Measurements from ENCODE around the gene WNT8B. TPM values are rescaled to one million over a fixed set of nuclear protein-coding genes. Genes with fewer than 3 reads are reported as not detected.

The WNT8B gene
- total RNA-seq, 1 donor from 2014 or later = not detected

DNA sequence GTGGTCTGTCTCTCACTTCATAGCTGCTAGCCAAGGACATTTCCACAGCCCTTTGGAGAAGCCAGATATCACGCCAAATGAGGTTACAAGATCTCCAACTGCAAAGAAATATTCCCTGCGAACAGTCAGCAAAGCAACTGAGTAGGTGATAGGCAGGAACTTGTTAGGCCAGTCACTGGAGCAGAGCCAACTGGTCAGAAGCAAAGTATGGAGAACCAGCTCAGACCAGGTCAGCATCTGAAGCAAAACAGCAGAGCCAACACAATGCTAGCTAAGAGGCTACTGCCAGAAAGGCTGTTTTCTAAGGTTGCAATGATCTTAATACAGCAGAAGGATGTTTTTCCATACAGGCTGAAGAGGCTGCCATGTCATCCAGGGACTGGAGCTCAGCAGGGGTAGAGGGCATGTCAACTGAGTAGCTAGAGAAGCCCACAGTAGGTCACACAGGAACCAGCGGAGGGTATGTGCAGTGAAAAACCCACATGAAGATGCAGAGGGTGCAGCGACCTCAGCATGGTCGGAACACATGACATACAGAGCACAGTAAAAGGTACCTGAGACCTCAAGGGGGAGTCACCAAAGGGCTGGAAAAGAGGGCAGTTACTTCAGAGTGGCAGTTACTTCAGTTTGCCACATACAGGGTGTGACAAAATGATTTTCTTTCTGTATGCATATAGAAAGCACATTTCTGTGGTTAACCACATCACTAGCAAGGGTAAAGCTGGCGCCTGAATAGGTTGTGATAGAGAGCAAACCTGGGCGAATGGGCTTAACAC is 47.9 kb downstream of the WNT8B start:
- TF ChIP-seq POLR2A (IDR thresholded peaks at IDR 0.05) (no peak), POLR2AphosphoS5 (IDR thresholded peaks at IDR 0.05; ENCODE audit: insufficient read depth in 1 of 2, low read depth in 1 of 2) (no peak)
- TF ChIP-seq, protein P1, sequence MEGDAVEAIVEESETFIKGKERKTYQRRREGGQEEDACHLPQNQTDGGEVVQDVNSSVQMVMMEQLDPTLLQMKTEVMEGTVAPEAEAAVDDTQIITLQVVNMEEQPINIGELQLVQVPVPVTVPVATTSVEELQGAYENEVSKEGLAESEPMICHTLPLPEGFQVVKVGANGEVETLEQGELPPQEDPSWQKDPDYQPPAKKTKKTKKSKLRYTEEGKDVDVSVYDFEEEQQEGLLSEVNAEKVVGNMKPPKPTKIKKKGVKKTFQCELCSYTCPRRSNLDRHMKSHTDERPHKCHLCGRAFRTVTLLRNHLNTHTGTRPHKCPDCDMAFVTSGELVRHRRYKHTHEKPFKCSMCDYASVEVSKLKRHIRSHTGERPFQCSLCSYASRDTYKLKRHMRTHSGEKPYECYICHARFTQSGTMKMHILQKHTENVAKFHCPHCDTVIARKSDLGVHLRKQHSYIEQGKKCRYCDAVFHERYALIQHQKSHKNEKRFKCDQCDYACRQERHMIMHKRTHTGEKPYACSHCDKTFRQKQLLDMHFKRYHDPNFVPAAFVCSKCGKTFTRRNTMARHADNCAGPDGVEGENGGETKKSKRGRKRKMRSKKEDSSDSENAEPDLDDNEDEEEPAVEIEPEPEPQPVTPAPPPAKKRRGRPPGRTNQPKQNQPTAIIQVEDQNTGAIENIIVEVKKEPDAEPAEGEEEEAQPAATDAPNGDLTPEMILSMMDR (IDR thresholded peaks at IDR 0.05) = no peak
- no peak overlapping the region for H3K4me3 ChIP-seq
- H3K9me3 ChIP-seq = no peaks in the 10 kb centered on the region
- no peaks in the 10 kb centered on the region for H3K4me1 ChIP-seq
- no peak overlapping the region for H3K27ac ChIP-seq
- DNase-seq (ENCODE audit: extremely low spot score in 2 of 2) = no peak
- H3K27me3 ChIP-seq = no peaks in the 10 kb centered on the region
- peaks cover 0 to 23% of the 10 kb centered on the region in 2 donors for H3K36me3 ChIP-seq
- intact Hi-C loops (cut with DNase I) = no loop called here

DNA sequence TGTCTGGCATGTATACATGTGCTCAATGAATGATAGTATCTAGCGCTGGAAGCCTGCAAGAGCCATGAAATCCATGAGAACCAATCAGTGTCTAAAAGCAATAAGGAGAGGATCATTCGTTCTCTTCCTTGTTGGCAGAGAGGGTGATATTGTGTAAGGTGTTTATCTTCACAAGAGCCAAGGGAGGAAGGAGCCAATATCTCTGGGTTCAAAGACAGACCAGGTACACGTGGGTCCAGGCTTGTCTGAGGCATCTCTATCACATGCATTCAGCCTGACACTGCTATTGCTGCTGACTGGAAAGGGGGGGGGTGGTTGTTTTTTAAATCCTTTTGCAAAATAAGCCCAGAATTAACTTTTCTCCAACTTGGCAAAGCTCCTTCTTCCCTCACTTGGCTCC is 52.8 kb downstream of the WNT8B start:
- Histone ChIP-seq H3K36me3 (peaks cover 0 to 21% of the 10 kb centered on the region in 2 donors), H3K4me3 (no peak overlapping the region), H3K9me3 (no peaks in the 10 kb centered on the region), H3K27me3 (peaks cover 7% of the 10 kb centered on the region), H3K27ac (no peak overlapping the region), H3K4me1 (peaks cover 14% of the 10 kb centered on the region)
- TF ChIP-seq POLR2AphosphoS5 (IDR thresholded peaks at IDR 0.05; ENCODE audit: insufficient read depth in 1 of 2, low read depth in 1 of 2) = no peak
- TF ChIP-seq, protein P1 (IDR thresholded peaks at IDR 0.05) = no peak
- no peak for DNase-seq (ENCODE audit: extremely low spot score in 2 of 2)
- intact Hi-C loops (cut with DNase I) = no loop called here

DNA sequence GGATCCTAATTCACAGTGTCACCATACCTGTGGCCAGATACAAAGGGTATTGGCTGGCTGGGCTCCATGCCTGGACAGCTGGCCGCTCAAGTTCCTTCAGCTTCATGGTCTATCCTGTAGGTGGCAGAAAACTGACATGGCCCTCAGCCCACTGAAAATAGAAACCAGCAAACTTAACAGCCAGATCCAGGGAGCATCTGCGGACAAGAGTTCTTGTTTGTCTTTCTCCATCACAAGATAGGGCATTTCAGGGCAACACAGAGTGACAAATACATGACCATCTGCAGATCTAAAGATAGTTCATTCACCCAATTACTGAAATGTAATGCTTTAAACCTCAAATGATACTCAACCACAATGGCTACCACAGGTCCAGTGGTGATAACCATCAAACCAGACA is 54.0 kb downstream of the WNT8B start:
- Histone ChIP-seq H3K27me3 (peaks cover 7% of the 10 kb centered on the region), H3K4me1 (peaks cover 14% of the 10 kb centered on the region), H3K9me3 (no peaks in the 10 kb centered on the region), H3K27ac (no peak overlapping the region), H3K4me3 (no peak overlapping the region), H3K36me3 (peaks cover 0 to 20% of the 10 kb centered on the region in 2 donors)
- TF ChIP-seq, protein P1 (IDR thresholded peaks at IDR 0.05) = no peak
- TF ChIP-seq POLR2A (IDR thresholded peaks at IDR 0.05) (no peak), POLR2AphosphoS5 (IDR thresholded peaks at IDR 0.05; ENCODE audit: insufficient read depth in 1 of 2, low read depth in 1 of 2) (no peak)
- no peak for DNase-seq (ENCODE audit: extremely low spot score in 2 of 2)
- intact Hi-C loops (cut with DNase I) = no loop called here

DNA sequence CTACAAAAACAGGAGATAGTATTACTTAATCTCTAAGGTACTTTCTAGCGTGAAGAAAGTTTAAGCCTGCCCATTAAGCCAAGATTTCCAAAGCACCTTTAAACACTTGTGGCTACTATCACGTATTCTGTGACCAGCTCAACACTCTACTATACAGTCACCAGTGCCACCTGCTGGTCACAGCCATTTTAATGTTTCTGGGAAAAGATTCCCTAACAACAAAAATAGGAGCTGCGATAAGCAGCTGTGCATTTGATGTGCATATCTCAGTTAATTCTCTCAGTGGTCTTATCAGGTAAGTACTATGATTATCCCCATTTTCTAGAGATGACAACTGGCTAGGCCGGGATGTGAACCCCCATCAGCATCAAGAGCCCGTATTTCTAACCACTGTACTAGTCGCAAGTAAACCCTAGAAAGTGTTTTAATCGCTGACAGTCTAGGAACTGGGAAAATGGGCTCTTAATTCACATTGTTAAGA is 56.0 kb downstream of the WNT8B start:
- Histone ChIP-seq H3K4me1 (peaks cover 14% of the 10 kb centered on the region), H3K27me3 (peaks cover 7% of the 10 kb centered on the region), H3K27ac (no peak overlapping the region), H3K9me3 (no peaks in the 10 kb centered on the region), H3K4me3 (peak overlapping the region; percentile 32 to 48), H3K36me3 (peaks cover 0 to 21% of the 10 kb centered on the region in 2 donors)
- TF ChIP-seq POLR2A (IDR thresholded peaks at IDR 0.05) = no peak
- TF ChIP-seq, protein P1 (IDR thresholded peaks at IDR 0.05) = peak; percentile 54 to 68 (median 61)
- no peak for DNase-seq (ENCODE audit: extremely low spot score in 2 of 2)
- intact Hi-C loops (cut with DNase I) = no loop called here
